Inflammatory macrophage (primary cell): ENCODE data around the gene POLE.

Experiments used
- DNase-seq, 2 donors: peaks; one replicate each; pipeline ENCODE4 v3.0.0-alpha.2; 2020 to 2022

Gene POLE

GRCh38 chr12:132574271-132574996 is 112.7 kb downstream of the POLE start:
- no peak for DNase-seq
